ENCODE measurements around the gene TRIM34.

DNA sequence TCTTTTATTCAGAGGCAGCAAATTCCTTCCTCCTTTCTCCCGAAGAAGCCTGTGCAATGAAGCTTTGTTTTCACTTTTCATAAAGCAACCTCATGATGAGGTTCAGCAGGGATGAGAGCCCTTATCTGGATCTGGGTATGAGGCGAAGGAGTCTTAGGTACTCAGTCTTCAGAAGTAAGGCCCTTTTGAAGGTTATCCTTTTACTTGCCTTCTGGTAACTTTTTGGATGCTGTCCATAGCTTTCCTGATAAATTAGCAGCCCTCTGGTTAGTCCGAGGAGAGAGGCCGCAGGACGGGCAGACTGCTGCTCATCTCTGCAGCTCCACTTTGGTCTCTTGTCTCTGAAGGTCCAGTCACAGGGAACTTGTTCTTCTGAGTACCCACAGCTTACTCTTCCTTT, 65.9 kb downstream of the TRIM34 start:
- TF ChIP-seq, protein P1, sequence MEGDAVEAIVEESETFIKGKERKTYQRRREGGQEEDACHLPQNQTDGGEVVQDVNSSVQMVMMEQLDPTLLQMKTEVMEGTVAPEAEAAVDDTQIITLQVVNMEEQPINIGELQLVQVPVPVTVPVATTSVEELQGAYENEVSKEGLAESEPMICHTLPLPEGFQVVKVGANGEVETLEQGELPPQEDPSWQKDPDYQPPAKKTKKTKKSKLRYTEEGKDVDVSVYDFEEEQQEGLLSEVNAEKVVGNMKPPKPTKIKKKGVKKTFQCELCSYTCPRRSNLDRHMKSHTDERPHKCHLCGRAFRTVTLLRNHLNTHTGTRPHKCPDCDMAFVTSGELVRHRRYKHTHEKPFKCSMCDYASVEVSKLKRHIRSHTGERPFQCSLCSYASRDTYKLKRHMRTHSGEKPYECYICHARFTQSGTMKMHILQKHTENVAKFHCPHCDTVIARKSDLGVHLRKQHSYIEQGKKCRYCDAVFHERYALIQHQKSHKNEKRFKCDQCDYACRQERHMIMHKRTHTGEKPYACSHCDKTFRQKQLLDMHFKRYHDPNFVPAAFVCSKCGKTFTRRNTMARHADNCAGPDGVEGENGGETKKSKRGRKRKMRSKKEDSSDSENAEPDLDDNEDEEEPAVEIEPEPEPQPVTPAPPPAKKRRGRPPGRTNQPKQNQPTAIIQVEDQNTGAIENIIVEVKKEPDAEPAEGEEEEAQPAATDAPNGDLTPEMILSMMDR (IDR thresholded peaks at IDR 0.05) = no peak
- TF ChIP-seq POLR2A (IDR thresholded peaks at IDR 0.05) = no peak

Measured in stomach (tissue), 4 donors.